CD8-positive, alpha-beta memory T cell (primary cell): ENCODE measurements around the gene DNAH11. TPM values are rescaled to one million over a fixed set of nuclear protein-coding genes. Genes with fewer than 3 reads are reported as not detected.

Source experiments
- CTCF ChIA-PET: fragments of 350-600 bp; sonication (Branson Sonifier 250); formaldehyde crosslinking; loops from one replicate; lab custom pipeline; 2021; ENCODE audit warnings: antibody characterized with exemption; lab: Charles Lee
- POLR2A ChIA-PET: fragments of 350-600 bp; sonication (Branson Sonifier 250); formaldehyde crosslinking; loops from one replicate; lab custom pipeline; 2021; ENCODE audit warnings: antibody characterized with exemption; lab: Charles Lee
- DNase-seq, 5 donors: peaks; one replicate each; pipeline versions ENCODE4 v3.0.0 to v3.0.0-alpha.2; 2020 to 2022; ENCODE audit warnings: mixed read lengths in 1 of 5
- H3K27ac ChIP-seq: one replicate; pipeline ENCODE4 v1.7.0; 2013; ENCODE audit warnings: low read depth, mild to moderate bottlenecking, low read length, moderate library complexity
- H3K27me3 ChIP-seq: 2 replicates; pipeline ENCODE4 v1.7.0; 2013; ENCODE audit warnings: low read length, mild to moderate bottlenecking; ENCODE audit not compliant: insufficient read depth, poor library complexity, severe bottlenecking
- H3K36me3 ChIP-seq: 2 replicates; pipeline ENCODE4 v1.7.0; 2013; ENCODE audit warnings: mild to moderate bottlenecking, low read length, moderate library complexity; ENCODE audit not compliant: insufficient read depth
- H3K4me1 ChIP-seq: 2 replicates; pipeline ENCODE4 v1.7.0; 2013; ENCODE audit warnings: mild to moderate bottlenecking, low read length, moderate library complexity; ENCODE audit not compliant: insufficient read depth
- H3K4me3 ChIP-seq: 2 replicates; pipeline ENCODE4 v1.7.0; 2013; ENCODE audit warnings: mild to moderate bottlenecking, low read length
- H3K9me3 ChIP-seq: 2 replicates; pipeline ENCODE4 v1.7.0; 2013; ENCODE audit warnings: mild to moderate bottlenecking, low read length
- H3K27ac Mint-ChIP-seq, 8 donors: one replicate each; pipeline ENCODE4 v1.8.0; 2020 to 2021; ENCODE audit warnings: mixed read lengths in 8 of 8, mild to moderate bottlenecking in 6 of 8, inconsistent platforms in 3 of 8, moderate library complexity in 3 of 8
- H3K27me3 Mint-ChIP-seq, 2 donors: one replicate each; pipeline ENCODE4 v1.8.0; 2020 to 2021; ENCODE audit warnings: mixed read lengths in 2 of 2, mild to moderate bottlenecking in 1 of 2, moderate library complexity in 1 of 2
- H3K36me3 Mint-ChIP-seq, 3 donors: one replicate each; pipeline ENCODE4 v1.8.0; 2020 to 2021; ENCODE audit warnings: mixed read lengths in 3 of 3, inconsistent platforms in 1 of 3, mild to moderate bottlenecking in 1 of 3
- H3K4me1 Mint-ChIP-seq, 3 donors: one replicate each; pipeline ENCODE4 v1.8.0; 2020 to 2021; ENCODE audit warnings: mixed read lengths in 3 of 3, inconsistent platforms in 1 of 3, mild to moderate bottlenecking in 1 of 3
- H3K4me3 Mint-ChIP-seq, 7 donors: one replicate each; pipeline ENCODE4 v1.8.0; 2020 to 2021; ENCODE audit warnings: mixed read lengths in 7 of 7, mild to moderate bottlenecking in 6 of 7, moderate library complexity in 4 of 7, inconsistent platforms in 2 of 7
- H3K9me3 Mint-ChIP-seq, 5 donors: one replicate each; pipeline ENCODE4 v1.8.0; 2020 to 2022; ENCODE audit warnings: mixed read lengths in 5 of 5, mild to moderate bottlenecking in 3 of 5, moderate library complexity in 2 of 5, inconsistent platforms in 1 of 5
- polyA plus RNA-seq: library from polyadenylated mRNA; unstranded; fragments of 300-500 nt; fragmentation: Illumina TruSeq; gene quantifications from one replicate; pipeline ENCODE4 v1.2.3, GENCODE V29; 2021
- total RNA-seq, 2 experiments: library from RNA; stranded (reverse); gene quantifications; one replicate each; pipeline ENCODE4 v1.2.3, GENCODE V29; 2021

DNAH11 gene
- total and polyA plus RNA-seq, 3 experiments from 2014 or later = 0.02 TPM; not detected in 2

GRCh38 chr7:21938463-21938862 lies 395.6 kb downstream of the DNAH11 start:
- H3K27ac Mint-ChIP-seq = no peak overlapping the region
- POLR2A ChIA-PET = no interaction called here

GRCh38 chr7:21939136-21939857 lies 396.5 kb downstream of the DNAH11 start:
- Mint-ChIP-seq H3K27ac (no peak overlapping the region), H3K4me1 (peaks cover 3 to 20% (median 5%) of the 10 kb centered on the region in 3 donors), H3K36me3 (no peaks in the 10 kb centered on the region), H3K9me3 (no peaks in the 10 kb centered on the region), H3K27me3 (no peaks in the 10 kb centered on the region), H3K4me3 (no peak overlapping the region)
- no peaks in the 10 kb centered on the region for H3K27me3 ChIP-seq
- ChIA-PET CTCF (no interaction called here), POLR2A (interaction anchor here (0.6 kb wide), 1 partner anchor 150 kb away, joined by 3 read pairs; no protein-coding TSS in a partner anchor)
- H3K4me1 ChIP-seq = peaks cover 9% of the 10 kb centered on the region
- H3K27ac ChIP-seq = no peak overlapping the region
- H3K36me3 ChIP-seq = no peaks in the 10 kb centered on the region
- H3K4me3 ChIP-seq = no peak overlapping the region
- no peak for DNase-seq
- no peaks in the 10 kb centered on the region for H3K9me3 ChIP-seq

More at GRCh38 chr7:21938463-21938862, 395.6 kb downstream of the DNAH11 start:
- no peaks in the 10 kb centered on the region for H3K9me3 Mint-ChIP-seq
- no peaks in the 10 kb centered on the region for H3K9me3 ChIP-seq
- H3K27me3 Mint-ChIP-seq = no peaks in the 10 kb centered on the region
- no peak for DNase-seq
- CTCF ChIA-PET = no interaction called here
- peaks cover under 1% of the 10 kb centered on the region for H3K4me1 ChIP-seq
- H3K4me3 Mint-ChIP-seq = no peak overlapping the region
- no peaks in the 10 kb centered on the region for H3K27me3 ChIP-seq
- H3K36me3 ChIP-seq = no peaks in the 10 kb centered on the region
- no peak overlapping the region for H3K4me3 ChIP-seq
- H3K27ac ChIP-seq = no peak overlapping the region
- no peaks in the 10 kb centered on the region for H3K36me3 Mint-ChIP-seq
- H3K4me1 Mint-ChIP-seq = peaks cover 3 to 19% (median 5%) of the 10 kb centered on the region in 3 donors

- Mint-ChIP-seq H3K36me3 (peaks cover 0 to 3% (median 0%) of the 10 kb centered on the region in 3 donors), H3K9me3 (no peaks in the 10 kb centered on the region), H3K27ac (no peak overlapping the region), H3K4me3 (no peak overlapping the region), H3K4me1 (peaks cover 8 to 26% (median 11%) of the 10 kb centered on the region in 3 donors), H3K27me3 (no peaks in the 10 kb centered on the region)
- peaks cover 11% of the 10 kb centered on the region for H3K4me1 ChIP-seq
- DNase-seq = no peak
- no peak overlapping the region for H3K4me3 ChIP-seq
- ChIA-PET CTCF (no interaction called here), POLR2A (interaction anchor here (0.6 kb wide), 1 partner anchor 150 kb away, joined by 3 read pairs; no protein-coding TSS in a partner anchor)
- no peaks in the 10 kb centered on the region for H3K27me3 ChIP-seq
- no peaks in the 10 kb centered on the region for H3K36me3 ChIP-seq
- H3K9me3 ChIP-seq = no peaks in the 10 kb centered on the region
- no peak overlapping the region for H3K27ac ChIP-seq
These were observed 397.1 kb downstream of the DNAH11 start for GRCh38 chr7:21939858-21940372.

GRCh38 chr7:21941611-21942141 lies 398.8 kb downstream of the DNAH11 start:
- CTCF ChIA-PET = no interaction called here
- peaks cover 0 to 3% (median 0%) of the 10 kb centered on the region in 3 donors for H3K36me3 Mint-ChIP-seq
- Histone ChIP-seq H3K27me3 (no peaks in the 10 kb centered on the region), H3K4me3 (no peak overlapping the region), H3K4me1 (peaks cover 11% of the 10 kb centered on the region), H3K27ac (no peak overlapping the region), H3K36me3 (no peaks in the 10 kb centered on the region), H3K9me3 (no peaks in the 10 kb centered on the region)
- DNase-seq = no peak
- POLR2A ChIA-PET = no interaction called here
- H3K9me3 Mint-ChIP-seq = no peaks in the 10 kb centered on the region
- no peak overlapping the region for H3K27ac Mint-ChIP-seq
- H3K27me3 Mint-ChIP-seq = no peaks in the 10 kb centered on the region
- H3K4me1 Mint-ChIP-seq = peaks cover 5 to 29% (median 17%) of the 10 kb centered on the region in 3 donors
- no peak overlapping the region for H3K4me3 Mint-ChIP-seq

GRCh38 chr7:21942955-21943354 lies 400.1 kb downstream of the DNAH11 start:
- H3K27me3 Mint-ChIP-seq = no peaks in the 10 kb centered on the region
- H3K36me3 ChIP-seq = no peaks in the 10 kb centered on the region
- ChIA-PET CTCF (no interaction called here), POLR2A (no interaction called here)
- no peak overlapping the region for H3K27ac ChIP-seq
- peak overlapping the region in 1 of 7 donors; percentile 6 for H3K4me3 Mint-ChIP-seq
- H3K4me3 ChIP-seq = no peak overlapping the region
- H3K9me3 ChIP-seq = no peaks in the 10 kb centered on the region
- no peaks in the 10 kb centered on the region for H3K27me3 ChIP-seq
- peaks cover 0 to 3% (median 0%) of the 10 kb centered on the region in 3 donors for H3K36me3 Mint-ChIP-seq
- H3K27ac Mint-ChIP-seq = peak overlapping the region in 1 of 8 donors; percentile 34
- H3K9me3 Mint-ChIP-seq = no peaks in the 10 kb centered on the region
- peaks cover 11% of the 10 kb centered on the region for H3K4me1 ChIP-seq
- no peak for DNase-seq
- H3K4me1 Mint-ChIP-seq = peaks cover 5 to 29% (median 17%) of the 10 kb centered on the region in 3 donors

GRCh38 chr7:21943436-21943835 lies 400.6 kb downstream of the DNAH11 start:
- Histone ChIP-seq H3K27ac (no peak overlapping the region), H3K4me1 (peaks cover 11% of the 10 kb centered on the region), H3K4me3 (no peak overlapping the region), H3K27me3 (no peaks in the 10 kb centered on the region), H3K36me3 (no peaks in the 10 kb centered on the region), H3K9me3 (no peaks in the 10 kb centered on the region)
- Mint-ChIP-seq H3K4me1 (peaks cover 5 to 29% (median 21%) of the 10 kb centered on the region in 3 donors), H3K4me3 (no peak overlapping the region), H3K27ac (no peak overlapping the region), H3K36me3 (peaks cover 0 to 3% (median 0%) of the 10 kb centered on the region in 3 donors), H3K27me3 (no peaks in the 10 kb centered on the region), H3K9me3 (no peaks in the 10 kb centered on the region)
- POLR2A ChIA-PET = no interaction called here
- DNase-seq = no peak
- CTCF ChIA-PET = interaction anchor here (0.9 kb wide), 1 partner anchor 21 kb away, joined by 3 read pairs; no protein-coding TSS in a partner anchor

GRCh38 chr7:21944616-21945453 lies 402.0 kb downstream of the DNAH11 start:
- Mint-ChIP-seq H3K27ac (peak overlapping the region in 2 of 8 donors; percentile 37 to 47), H3K4me3 (peak overlapping the region; percentile 72 to 86 (median 82)), H3K9me3 (no peaks in the 10 kb centered on the region), H3K4me1 (peaks cover 5 to 24% (median 19%) of the 10 kb centered on the region in 3 donors), H3K36me3 (peaks cover 0 to 3% (median 0%) of the 10 kb centered on the region in 3 donors), H3K27me3 (no peaks in the 10 kb centered on the region)
- peak overlapping the region; percentile 71 for H3K4me3 ChIP-seq
- H3K9me3 ChIP-seq = no peaks in the 10 kb centered on the region
- POLR2A ChIA-PET = no interaction called here
- peak in 1 of 5 donors; percentile 33 for DNase-seq
- H3K27ac ChIP-seq = no peak overlapping the region
- CTCF ChIA-PET = interaction anchor here (1.1 kb wide), 1 partner anchor 9 kb away, joined by 4 read pairs; no protein-coding TSS in a partner anchor
- H3K36me3 ChIP-seq = no peaks in the 10 kb centered on the region
- no peaks in the 10 kb centered on the region for H3K27me3 ChIP-seq
- H3K4me1 ChIP-seq = peaks cover 11% of the 10 kb centered on the region
